GM23338 (cell line): ENCODE measurements around the gene ADIPOQ. TPM values are rescaled to one million over a fixed set of nuclear protein-coding genes. Genes with fewer than 3 reads are reported as not detected.
A peak's percentile ranks its signal among the peaks of the same experiment; 100 is the strongest.

Experiments used
- ATAC-seq: fragments of 200-7000 bp; cut with Tn5 transposase; 3 replicates; pipeline ENCODE4 v1.9.1; 2020
- DNase-seq: peaks from one replicate; pipeline ENCODE4 v3.0.0-alpha.2; 2015; ENCODE audit warnings: low spot score
- H2AFZ ChIP-seq: fragments of 200-600 bp; sonication (generic); 2 replicates; pipeline ENCODE4 v1.8.0; 2016; ENCODE audit warnings: antibody characterized with exemption, mild to moderate bottlenecking, moderate library complexity
- H3F3A ChIP-seq: fragments of 200-600 bp; sonication (generic); replicated peaks from 2 replicates; pipeline ENCODE4 v1.8.0; 2017; ENCODE audit warnings: antibody characterized with exemption, mixed run types, low read depth
- H3K27ac ChIP-seq: fragments of 200-600 bp; sonication (generic); 2 replicates; pipeline ENCODE4 v1.6.1; 2016; ENCODE audit warnings: low read depth
- H3K27me3 ChIP-seq: fragments of 200-600 bp; sonication (generic); 2 replicates; pipeline ENCODE4 v1.8.0; 2016; ENCODE audit warnings: mild to moderate bottlenecking, mixed run types, moderate library complexity; ENCODE audit not compliant: insufficient read depth
- H3K36me3 ChIP-seq: fragments of 200-600 bp; sonication (generic); 2 replicates; pipeline ENCODE4 v1.8.0; 2016; ENCODE audit warnings: mild to moderate bottlenecking; ENCODE audit not compliant: insufficient read depth
- H3K4me1 ChIP-seq: fragments of 200-600 bp; sonication (generic); 2 replicates; pipeline ENCODE4 v1.8.0; 2016; ENCODE audit warnings: mild to moderate bottlenecking, moderate library complexity; ENCODE audit not compliant: insufficient read depth
- H3K4me2 ChIP-seq: fragments of 200-600 bp; sonication (generic); 2 replicates; pipeline ENCODE4 v1.7.1; 2017; ENCODE audit warnings: mixed run types
- H3K4me3 ChIP-seq: fragments of 200-600 bp; sonication (generic); 2 replicates; pipeline ENCODE4 v1.6.1; 2016; ENCODE audit warnings: mixed run types
- H3K79me2 ChIP-seq: fragments of 200-600 bp; sonication (generic); replicated peaks from 2 replicates; pipeline ENCODE4 v1.8.0; 2017; ENCODE audit warnings: mild to moderate bottlenecking; ENCODE audit not compliant: insufficient read depth
- H3K9me2 ChIP-seq: fragments of 200-600 bp; sonication (generic); 2 replicates; pipeline ENCODE4 v1.8.0; 2017; ENCODE audit not compliant: insufficient read depth
- H4K20me1 ChIP-seq: fragments of 200-600 bp; sonication (generic); replicated peaks from 2 replicates; pipeline ENCODE4 v1.8.0; 2017; ENCODE audit warnings: mild to moderate bottlenecking; ENCODE audit not compliant: insufficient read depth
- H3K27ac Mint-ChIP-seq: 2 replicates; pipeline ENCODE4 v1.8.0; 2020; ENCODE audit warnings: inconsistent platforms, mild to moderate bottlenecking, moderate library complexity, mixed read lengths
- H3K27me3 Mint-ChIP-seq: 3 replicates; pipeline ENCODE4 v1.8.0; 2022; ENCODE audit warnings: low read depth, mild to moderate bottlenecking, moderate library complexity, mixed read lengths, inconsistent platforms; ENCODE audit not compliant: insufficient read depth, poor library complexity
- H3K36me3 Mint-ChIP-seq: 3 replicates; pipeline ENCODE4 v1.8.0; 2021; ENCODE audit warnings: low read depth, mild to moderate bottlenecking, inconsistent platforms, moderate library complexity, mixed read lengths
- H3K4me1 Mint-ChIP-seq: 3 replicates; pipeline ENCODE4 v1.8.0; 2020; ENCODE audit warnings: mild to moderate bottlenecking, inconsistent platforms, mixed read lengths
- H3K4me3 Mint-ChIP-seq: 3 replicates; pipeline ENCODE4 v1.8.0; 2021; ENCODE audit warnings: moderate library complexity, mild to moderate bottlenecking, inconsistent platforms, mixed read lengths
- H3K9me3 Mint-ChIP-seq: 3 replicates; pipeline ENCODE4 v1.8.0; 2020; ENCODE audit warnings: moderate library complexity, mild to moderate bottlenecking, inconsistent platforms, mixed read lengths
- CREB1 ChIP-seq: fragments of 250-450 bp; sonication (Bioruptor Pico); IDR thresholded peaks from 2 replicates; pipeline ENCODE4 v1.5.0; 2020; ENCODE audit warnings: low read depth, mild to moderate bottlenecking, moderate library complexity
- EZH2 ChIP-seq: fragments of 200-600 bp; sonication (generic); IDR thresholded peaks from one replicate; pipeline ENCODE4 v1.8.0; 2017; ENCODE audit warnings: antibody characterized with exemption, mild to moderate bottlenecking, low read depth; ENCODE audit not compliant: unreplicated experiment
- EZH2phosphoT487 ChIP-seq: fragments of 200-600 bp; sonication (generic); IDR thresholded peaks from one replicate; pipeline ENCODE4 v1.8.1; 2018; ENCODE audit warnings: antibody characterized with exemption; ENCODE audit not compliant: unreplicated experiment
- JUNB ChIP-seq: IDR thresholded peaks from one replicate; pipeline ENCODE4 v1.6.1; 2016; ENCODE audit warnings: antibody characterized with exemption; ENCODE audit not compliant: unreplicated experiment
- NANOG ChIP-seq: IDR thresholded peaks from 2 replicates; pipeline ENCODE4 v1.6.1; 2016; ENCODE audit warnings: antibody characterized with exemption, borderline replicate concordance
- POLR2AphosphoS5 ChIP-seq: IDR thresholded peaks from 2 replicates; pipeline ENCODE4 v1.6.1; 2016; ENCODE audit warnings: antibody characterized with exemption, low read depth
- REST ChIP-seq: IDR thresholded peaks from one replicate; pipeline ENCODE4 v1.6.1; 2018; ENCODE audit warnings: antibody characterized with exemption; ENCODE audit not compliant: unreplicated experiment
- STAT1 ChIP-seq: IDR thresholded peaks from one replicate; pipeline ENCODE4 v1.6.1; 2016; ENCODE audit warnings: antibody characterized with exemption; ENCODE audit not compliant: unreplicated experiment
- ZNF114 ChIP-seq: fragments of 250-450 bp; sonication (Bioruptor Pico); IDR thresholded peaks from 2 replicates; pipeline ENCODE4 v1.5.0; 2020; ENCODE audit warnings: mild to moderate bottlenecking, moderate library complexity
- ZNF331 ChIP-seq: fragments of 250-450 bp; sonication (Bioruptor Pico); IDR thresholded peaks from 2 replicates; pipeline ENCODE4 v1.5.0; 2020; ENCODE audit warnings: low read depth, mild to moderate bottlenecking, moderate library complexity
- polyA plus RNA-seq: library from polyadenylated mRNA; unstranded; fragments of >200 nt; fragmentation: Nextera tagmentation; extraction: Ambion mirVana; gene quantifications from 2 replicates; pipeline ENCODE4 v1.2.1, GENCODE V29; 2016
- total RNA-seq: library from RNA; depleted of rRNA; stranded (reverse); fragments of >200 nt; shearing (Covaris generic); gene quantifications from 2 replicates; pipeline ENCODE4 v1.2.3, GENCODE V29; 2014
- TF ChIP-seq, protein P1 (sequence below), 2 experiments: fragments of 200-600 bp in 1 of 2; sonication (generic) in 1 of 2; conservative IDR thresholded peaks; 2 replicates each; pipeline versions ENCODE4 v1.5.1 to v1.6.1; 2016 to 2017; ENCODE audit warnings: antibody characterized with exemption in 2 of 2, low read depth in 2 of 2, mild to moderate bottlenecking in 2 of 2, moderate library complexity in 1 of 2
- TF ChIP-seq, protein P2 (sequence below): IDR thresholded peaks from 2 replicates; pipeline ENCODE4 v1.6.1; 2016; ENCODE audit warnings: antibody characterized with exemption

ADIPOQ gene
- total and polyA plus RNA-seq, 2 experiments from 2014 or later = not detected

DNA sequence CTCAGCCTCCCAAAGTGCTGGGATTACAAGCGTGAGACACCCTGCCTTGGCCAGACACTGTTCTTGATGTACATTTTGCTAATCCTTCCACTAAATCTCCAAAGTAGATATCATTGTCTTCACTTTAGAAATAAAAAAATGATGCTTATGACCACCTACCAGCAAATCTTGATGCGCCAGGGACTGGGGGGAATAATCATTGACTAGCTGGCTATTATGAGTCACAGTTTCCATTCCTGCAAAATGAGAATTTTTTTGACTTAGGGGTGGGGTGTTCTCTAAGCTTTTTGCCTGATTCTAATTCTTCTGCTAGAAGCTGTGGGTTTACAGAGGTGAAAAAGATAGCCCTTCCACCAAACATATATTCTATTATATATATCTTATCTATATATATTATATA, 19.1 kb upstream of the ADIPOQ start (continued):
- TF ChIP-seq ZNF114 (CRISPR knock-in tag) (no peak), ZNF331 (CRISPR knock-in tag) (no peak), CREB1 (CRISPR knock-in tag) (no peak), REST (no peak), EZH2phosphoT487 (no peak), JUNB (no peak), EZH2 (no peak)
- TF ChIP-seq, protein P1, sequence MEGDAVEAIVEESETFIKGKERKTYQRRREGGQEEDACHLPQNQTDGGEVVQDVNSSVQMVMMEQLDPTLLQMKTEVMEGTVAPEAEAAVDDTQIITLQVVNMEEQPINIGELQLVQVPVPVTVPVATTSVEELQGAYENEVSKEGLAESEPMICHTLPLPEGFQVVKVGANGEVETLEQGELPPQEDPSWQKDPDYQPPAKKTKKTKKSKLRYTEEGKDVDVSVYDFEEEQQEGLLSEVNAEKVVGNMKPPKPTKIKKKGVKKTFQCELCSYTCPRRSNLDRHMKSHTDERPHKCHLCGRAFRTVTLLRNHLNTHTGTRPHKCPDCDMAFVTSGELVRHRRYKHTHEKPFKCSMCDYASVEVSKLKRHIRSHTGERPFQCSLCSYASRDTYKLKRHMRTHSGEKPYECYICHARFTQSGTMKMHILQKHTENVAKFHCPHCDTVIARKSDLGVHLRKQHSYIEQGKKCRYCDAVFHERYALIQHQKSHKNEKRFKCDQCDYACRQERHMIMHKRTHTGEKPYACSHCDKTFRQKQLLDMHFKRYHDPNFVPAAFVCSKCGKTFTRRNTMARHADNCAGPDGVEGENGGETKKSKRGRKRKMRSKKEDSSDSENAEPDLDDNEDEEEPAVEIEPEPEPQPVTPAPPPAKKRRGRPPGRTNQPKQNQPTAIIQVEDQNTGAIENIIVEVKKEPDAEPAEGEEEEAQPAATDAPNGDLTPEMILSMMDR (conservative IDR thresholded peaks at IDR 0.05; ENCODE audit: low read depth in 2 of 2) = no peak

GRCh38 chr3:186824430-186825139, 17.9 kb upstream of the ADIPOQ start:
- Histone ChIP-seq H3K9me2 (no peaks in the 10 kb centered on the region), H3K4me1 (peaks cover 21% of the 10 kb centered on the region), H3K27me3 (peaks cover 50% of the 10 kb centered on the region), H3K4me3 (peak overlapping the region; percentile 64), H3K36me3 (no peaks in the 10 kb centered on the region), H3K79me2 (no peaks in the 10 kb centered on the region), H2AFZ (peak overlapping the region; percentile 78; the same call in 1 of the 2 replicates), H4K20me1 (peaks cover 5% of the 10 kb centered on the region), H3K4me2 (peak overlapping the region; percentile 92), H3F3A (peaks cover 5% of the 10 kb centered on the region; the same call in 1 of the 2 replicates), H3K27ac (no peak overlapping the region)
- Mint-ChIP-seq H3K27ac (no peak overlapping the region), H3K4me3 (peak overlapping the region; percentile 77), H3K36me3 (no peaks in the 10 kb centered on the region), H3K27me3 (peaks cover 29% of the 10 kb centered on the region), H3K4me1 (peaks cover 28% of the 10 kb centered on the region), H3K9me3 (no peaks in the 10 kb centered on the region)
- peak; percentile 1; the same call in 1 of the 3 replicates for ATAC-seq
- peak; percentile 20 for DNase-seq
- TF ChIP-seq EZH2 = no peak
- TF ChIP-seq, protein P2, sequence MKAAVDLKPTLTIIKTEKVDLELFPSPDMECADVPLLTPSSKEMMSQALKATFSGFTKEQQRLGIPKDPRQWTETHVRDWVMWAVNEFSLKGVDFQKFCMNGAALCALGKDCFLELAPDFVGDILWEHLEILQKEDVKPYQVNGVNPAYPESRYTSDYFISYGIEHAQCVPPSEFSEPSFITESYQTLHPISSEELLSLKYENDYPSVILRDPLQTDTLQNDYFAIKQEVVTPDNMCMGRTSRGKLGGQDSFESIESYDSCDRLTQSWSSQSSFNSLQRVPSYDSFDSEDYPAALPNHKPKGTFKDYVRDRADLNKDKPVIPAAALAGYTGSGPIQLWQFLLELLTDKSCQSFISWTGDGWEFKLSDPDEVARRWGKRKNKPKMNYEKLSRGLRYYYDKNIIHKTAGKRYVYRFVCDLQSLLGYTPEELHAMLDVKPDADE = no peak
- TF ChIP-seq ZNF331 (CRISPR knock-in tag) = no peak
- no peak for TF ChIP-seq EZH2phosphoT487
- no peak for TF ChIP-seq STAT1
- TF ChIP-seq REST = no peak
- TF ChIP-seq NANOG = no peak
- TF ChIP-seq, protein P1 (conservative IDR thresholded peaks at IDR 0.05; ENCODE audit: low read depth in 2 of 2) = no peak
- no peak for TF ChIP-seq JUNB
- TF ChIP-seq ZNF114 (CRISPR knock-in tag) = no peak
- TF ChIP-seq POLR2AphosphoS5 = no peak
